Upper lobe of left lung (tissue), 4 donors: ENCODE measurements around the gene LMTK2.

Experiments
- EP300 ChIP-seq, 4 donors: sonication (generic); formaldehyde crosslinking; IDR thresholded peaks; one replicate each; pipeline ENCODE4 v1.5.1; 2017; ENCODE audit warnings: antibody characterized with exemption in 4 of 4, control low read depth in 2 of 4
- POLR2A ChIP-seq, 4 donors: fragments of 450-650 bp; IDR thresholded peaks; one replicate each; pipeline ENCODE4 v1.5.1; 2016 to 2017; ENCODE audit warnings: antibody characterized with exemption in 4 of 4, mild to moderate bottlenecking in 2 of 4
- POLR2AphosphoS5 ChIP-seq, 2 donors: sonication (generic); formaldehyde crosslinking; IDR thresholded peaks; one replicate each; pipeline ENCODE4 v1.5.1; 2017; ENCODE audit warnings: antibody characterized with exemption in 2 of 2
- TF ChIP-seq, protein P1 (sequence below), 6 experiments: fragments of 450-650 bp in 4 of 6; fragments of 200-600 bp in 2 of 6; sonication (generic) in 2 of 6; IDR thresholded peaks; one replicate each; pipeline ENCODE4 v1.5.1; 2016 to 2019; ENCODE audit warnings: antibody characterized with exemption in 6 of 6

DNA sequence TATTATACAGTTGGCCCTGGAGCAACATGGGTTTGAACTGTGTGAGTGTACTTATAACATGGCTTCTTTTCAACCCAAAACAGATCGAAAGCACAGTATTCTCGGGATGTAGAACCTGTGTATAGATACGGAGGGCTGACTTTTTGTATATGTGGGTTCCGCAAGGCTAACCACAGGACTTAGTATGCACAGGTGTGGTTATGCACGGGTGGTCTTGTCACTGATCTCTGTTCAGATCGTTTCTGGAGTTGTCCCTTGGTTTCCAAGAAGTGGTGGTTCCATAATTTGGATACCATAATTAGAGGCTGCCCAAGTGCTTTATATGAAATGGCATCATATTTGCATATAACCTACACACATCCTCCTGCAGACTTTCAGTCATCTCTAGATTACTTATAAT is 93.7 kb downstream of the LMTK2 start:
- TF ChIP-seq, protein P1, sequence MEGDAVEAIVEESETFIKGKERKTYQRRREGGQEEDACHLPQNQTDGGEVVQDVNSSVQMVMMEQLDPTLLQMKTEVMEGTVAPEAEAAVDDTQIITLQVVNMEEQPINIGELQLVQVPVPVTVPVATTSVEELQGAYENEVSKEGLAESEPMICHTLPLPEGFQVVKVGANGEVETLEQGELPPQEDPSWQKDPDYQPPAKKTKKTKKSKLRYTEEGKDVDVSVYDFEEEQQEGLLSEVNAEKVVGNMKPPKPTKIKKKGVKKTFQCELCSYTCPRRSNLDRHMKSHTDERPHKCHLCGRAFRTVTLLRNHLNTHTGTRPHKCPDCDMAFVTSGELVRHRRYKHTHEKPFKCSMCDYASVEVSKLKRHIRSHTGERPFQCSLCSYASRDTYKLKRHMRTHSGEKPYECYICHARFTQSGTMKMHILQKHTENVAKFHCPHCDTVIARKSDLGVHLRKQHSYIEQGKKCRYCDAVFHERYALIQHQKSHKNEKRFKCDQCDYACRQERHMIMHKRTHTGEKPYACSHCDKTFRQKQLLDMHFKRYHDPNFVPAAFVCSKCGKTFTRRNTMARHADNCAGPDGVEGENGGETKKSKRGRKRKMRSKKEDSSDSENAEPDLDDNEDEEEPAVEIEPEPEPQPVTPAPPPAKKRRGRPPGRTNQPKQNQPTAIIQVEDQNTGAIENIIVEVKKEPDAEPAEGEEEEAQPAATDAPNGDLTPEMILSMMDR (IDR thresholded peaks at IDR 0.05) = no peak
- TF ChIP-seq POLR2A (IDR thresholded peaks at IDR 0.05) = no peak
- no peak for TF ChIP-seq POLR2AphosphoS5 (IDR thresholded peaks at IDR 0.05)
- TF ChIP-seq EP300 (IDR thresholded peaks at IDR 0.05) = no peak
